AG08396 (cell line): Measurements from ENCODE around the gene ZNF521.
A peak's percentile ranks its signal among the peaks of the same experiment; 100 is the strongest.

Experiments used
- DNase-seq: peaks from one replicate; pipeline ENCODE4 v3.0.0; 2012; ENCODE audit warnings: low spot score, mixed read lengths

Gene ZNF521

GRCh38 chr18:25167612-25168410, 184.2 kb downstream of the ZNF521 start:
- no peak for DNase-seq

GRCh38 chr18:25166113-25166512, 185.9 kb downstream of the ZNF521 start:
- DNase-seq, result no peak

- peak; percentile 20 for DNase-seq
Observed at GRCh38 chr18:25164848-25165811, 186.8 kb downstream of the ZNF521 start.

GRCh38 chr18:25164211-25164847, 187.6 kb downstream of the ZNF521 start:
- DNase-seq, result no peak

- DNase-seq, result no peak
Observed at GRCh38 chr18:25153426-25153825, 198.5 kb downstream of the ZNF521 start.

- no peak for DNase-seq
Observed at GRCh38 chr18:25147877-25148488, 204.0 kb downstream of the ZNF521 start.

- DNase-seq, result no peak
Observed at GRCh38 chr18:25146512-25146910, 205.5 kb downstream of the ZNF521 start.

- no peak for DNase-seq
Observed at GRCh38 chr18:25145731-25146511, 206.0 kb downstream of the ZNF521 start.

GRCh38 chr18:25144820-25145219, 207.1 kb downstream of the ZNF521 start:
- peak; percentile 56 for DNase-seq

GRCh38 chr18:25141886-25142285, 210.1 kb downstream of the ZNF521 start:
- no peak for DNase-seq

GRCh38 chr18:25141399-25141798, 210.6 kb downstream of the ZNF521 start:
- DNase-seq, result no peak

- no peak for DNase-seq
Observed at GRCh38 chr18:25140962-25141308, 211.0 kb downstream of the ZNF521 start.

GRCh38 chr18:25140124-25140961, 211.6 kb downstream of the ZNF521 start:
- no peak for DNase-seq

- no peak for DNase-seq
Observed at GRCh38 chr18:25137197-25137472, 214.8 kb downstream of the ZNF521 start.

- DNase-seq, result no peak
Observed at GRCh38 chr18:25136416-25137196, 215.4 kb downstream of the ZNF521 start.

GRCh38 chr18:25134861-25135260, 217.1 kb downstream of the ZNF521 start:
- no peak for DNase-seq

GRCh38 chr18:25133879-25134278, 218.1 kb downstream of the ZNF521 start:
- DNase-seq, result no peak

- DNase-seq, result no peak
Observed at GRCh38 chr18:25132786-25133496, 219.0 kb downstream of the ZNF521 start.

- no peak for DNase-seq
Observed at GRCh38 chr18:25126751-25127150, 225.2 kb downstream of the ZNF521 start.
